HG03097 (cell line): ENCODE results near the gene FASTK.
A peak's percentile ranks its signal among the peaks of the same experiment; 100 is the strongest.

ENCODE experiments used
- ATAC-seq: cut with Tn5 transposase; IDR thresholded peaks from one replicate; pipeline ENCODE4 v1.9.1; 2021; ENCODE audit not compliant: unreplicated experiment, low FRiP score

Gene FASTK

DNA sequence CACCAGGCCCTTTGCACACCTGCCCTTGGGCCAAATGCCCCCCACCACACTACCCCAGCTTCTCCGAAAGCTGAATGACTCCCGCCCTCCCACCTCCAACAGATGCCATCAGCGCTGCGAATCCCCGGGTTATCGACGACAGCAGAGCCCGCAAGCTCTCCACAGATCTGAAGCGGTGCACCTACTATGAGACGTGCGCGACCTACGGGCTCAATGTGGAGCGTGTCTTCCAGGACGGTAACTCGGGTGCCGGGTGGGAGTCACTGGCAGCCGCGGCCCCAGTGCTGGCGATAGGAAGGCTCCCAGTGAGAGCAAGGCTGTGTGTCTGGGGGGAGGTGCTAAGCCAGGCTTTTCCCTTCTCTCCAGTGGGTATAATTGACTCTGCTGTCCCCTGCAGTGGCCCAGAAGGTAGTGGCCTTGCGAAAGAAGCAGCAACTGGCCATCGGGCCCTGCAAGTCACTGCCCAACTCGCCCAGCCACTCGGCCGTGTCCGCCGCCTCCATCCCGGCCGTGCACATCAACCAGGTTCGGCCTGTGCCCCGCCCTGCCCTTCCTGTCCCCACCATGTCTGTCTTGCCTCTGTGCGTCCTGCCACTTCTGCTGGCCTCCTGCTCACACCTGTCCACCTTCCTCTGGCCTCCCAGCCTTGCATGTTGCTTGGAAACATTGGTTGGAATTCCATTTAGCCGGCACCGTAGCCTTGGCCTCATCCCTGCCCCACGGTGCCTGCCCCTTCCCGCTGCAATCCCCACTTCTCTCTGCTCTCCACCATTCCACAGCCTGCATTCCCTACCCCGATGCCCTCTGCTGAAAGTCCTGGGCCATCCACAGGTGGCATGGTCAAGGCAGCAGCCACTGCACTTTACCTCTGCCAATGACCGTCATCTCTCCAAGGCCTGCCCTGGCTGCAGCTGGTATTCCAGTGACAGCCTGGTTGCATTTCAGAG lies 37.8 kb upstream of the FASTK start:
- no peak for ATAC-seq

DNA sequence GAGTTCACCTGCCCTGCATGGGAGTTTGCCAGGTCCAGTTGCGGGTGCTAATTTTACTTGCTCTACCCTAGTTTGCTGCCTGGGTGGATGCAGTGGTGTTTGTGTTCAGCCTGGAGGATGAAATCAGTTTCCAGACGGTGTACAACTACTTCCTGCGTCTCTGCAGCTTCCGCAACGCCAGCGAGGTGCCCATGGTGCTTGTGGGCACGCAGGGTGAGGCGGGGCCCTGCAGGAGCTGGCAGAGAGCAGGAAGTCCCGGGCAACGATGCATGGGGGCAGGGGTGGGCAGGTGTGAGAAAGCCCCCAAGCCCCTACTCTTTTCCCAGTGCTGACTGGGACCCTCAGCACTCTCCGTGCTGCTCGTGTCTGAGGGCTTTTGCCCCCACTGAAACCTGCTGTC lies 37.0 kb upstream of the FASTK start:
- no peak for ATAC-seq

DNA sequence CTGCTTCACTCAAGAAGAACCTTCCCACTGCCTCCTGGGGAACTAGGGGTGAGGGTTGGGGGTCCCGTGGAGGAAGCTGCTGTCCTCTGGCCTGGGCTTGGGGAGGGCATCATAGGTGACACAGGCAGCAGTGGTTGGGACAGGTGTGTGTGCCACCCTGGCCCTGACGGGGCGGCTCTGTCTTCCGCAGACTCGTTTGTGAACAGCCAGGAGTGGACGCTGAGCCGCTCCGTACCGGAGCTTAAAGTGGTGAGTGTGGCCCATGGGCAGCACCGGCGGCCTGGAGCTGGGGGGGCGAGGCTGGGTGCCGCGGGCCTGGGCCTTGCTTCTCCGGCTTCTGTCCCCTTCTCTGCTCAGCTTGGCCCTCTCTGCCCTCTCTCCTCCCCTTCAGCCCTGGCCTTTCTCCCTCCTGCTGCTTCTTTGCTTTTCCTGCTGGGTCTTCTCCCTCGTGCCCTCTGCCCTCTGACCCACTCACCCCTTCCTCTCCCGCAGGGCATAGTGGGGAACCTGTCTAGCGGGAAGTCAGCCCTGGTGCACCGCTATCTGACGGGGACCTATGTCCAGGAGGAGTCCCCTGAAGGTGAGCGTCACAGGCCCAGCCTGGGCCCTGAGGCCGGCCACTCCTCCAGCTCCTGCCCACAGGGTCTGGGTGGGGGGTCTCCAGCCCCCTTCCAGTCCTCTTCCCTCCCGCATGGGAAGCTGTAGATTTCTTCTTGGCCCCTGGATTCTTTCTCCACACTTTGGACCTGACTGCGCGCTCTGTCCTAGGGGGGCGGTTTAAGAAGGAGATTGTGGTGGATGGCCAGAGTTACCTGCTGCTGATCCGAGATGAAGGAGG lies 36.2 kb upstream of the FASTK start:
- no peak for ATAC-seq

DNA sequence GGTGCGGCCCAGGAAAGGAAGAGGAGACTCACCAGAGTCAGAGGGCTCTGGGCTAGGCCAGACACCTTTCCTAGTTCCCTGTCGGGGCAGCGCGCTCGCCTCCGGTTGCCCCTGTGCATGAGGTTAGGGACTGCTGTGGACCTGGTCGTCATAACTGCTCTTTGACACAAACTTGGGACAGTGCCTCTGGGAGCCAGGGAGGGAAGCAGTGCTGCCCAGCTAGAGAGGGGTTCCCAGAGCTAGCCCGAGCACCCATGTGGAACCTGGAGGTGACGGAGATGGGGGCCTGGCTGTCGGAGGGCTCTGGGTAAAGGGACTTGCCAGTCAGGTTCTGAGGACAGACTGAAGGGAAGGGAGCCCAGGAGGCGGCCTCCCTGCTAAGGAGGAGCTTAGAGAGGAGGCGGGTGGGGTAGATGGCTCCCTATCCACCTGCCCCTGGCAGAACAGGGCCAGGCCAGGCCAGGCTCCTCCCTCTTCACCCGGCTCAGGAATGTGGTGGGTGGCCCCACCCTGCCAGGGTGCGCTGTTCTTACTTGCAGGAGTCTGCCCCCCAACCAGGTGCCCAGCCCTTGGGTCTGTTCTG lies 35.3 kb upstream of the FASTK start:
- no peak for ATAC-seq

DNA sequence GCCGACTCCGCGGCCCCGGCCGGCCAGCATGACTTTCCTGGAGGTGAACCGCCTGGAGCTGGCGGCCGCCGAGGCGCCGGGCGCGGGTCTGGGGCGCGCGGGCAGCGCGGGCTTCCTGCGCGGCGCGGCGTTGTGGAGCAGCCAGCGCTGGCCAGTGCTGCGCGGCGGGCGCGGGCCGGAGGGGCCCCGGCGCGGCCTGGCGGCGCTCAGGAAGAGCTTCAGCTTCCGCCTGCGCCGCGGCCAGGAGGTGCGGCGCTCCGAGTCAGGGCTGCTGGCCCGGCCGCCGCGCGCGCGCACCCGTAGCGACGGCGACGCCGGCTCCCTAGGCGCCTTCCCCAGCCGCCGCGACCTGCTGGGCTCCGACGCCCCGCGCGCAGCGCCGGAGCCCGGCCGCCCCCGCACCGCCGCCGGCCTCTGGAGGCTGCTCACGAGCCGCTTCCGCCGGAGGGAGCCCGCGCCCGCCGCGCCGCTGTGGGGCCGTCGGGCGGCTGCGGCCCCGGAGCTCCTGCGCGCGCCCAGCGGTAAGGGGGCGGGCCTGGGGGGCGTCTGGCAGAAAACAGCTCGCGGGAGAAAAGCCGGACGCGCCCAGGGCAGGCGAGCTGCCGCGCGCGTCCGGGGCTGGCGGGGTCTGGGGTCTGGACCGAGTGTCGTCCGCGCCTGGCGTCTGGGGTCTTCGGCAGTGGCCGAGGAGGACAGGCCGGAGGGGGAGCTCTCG lies 34.7 kb upstream of the FASTK start:
- no peak for ATAC-seq

DNA sequence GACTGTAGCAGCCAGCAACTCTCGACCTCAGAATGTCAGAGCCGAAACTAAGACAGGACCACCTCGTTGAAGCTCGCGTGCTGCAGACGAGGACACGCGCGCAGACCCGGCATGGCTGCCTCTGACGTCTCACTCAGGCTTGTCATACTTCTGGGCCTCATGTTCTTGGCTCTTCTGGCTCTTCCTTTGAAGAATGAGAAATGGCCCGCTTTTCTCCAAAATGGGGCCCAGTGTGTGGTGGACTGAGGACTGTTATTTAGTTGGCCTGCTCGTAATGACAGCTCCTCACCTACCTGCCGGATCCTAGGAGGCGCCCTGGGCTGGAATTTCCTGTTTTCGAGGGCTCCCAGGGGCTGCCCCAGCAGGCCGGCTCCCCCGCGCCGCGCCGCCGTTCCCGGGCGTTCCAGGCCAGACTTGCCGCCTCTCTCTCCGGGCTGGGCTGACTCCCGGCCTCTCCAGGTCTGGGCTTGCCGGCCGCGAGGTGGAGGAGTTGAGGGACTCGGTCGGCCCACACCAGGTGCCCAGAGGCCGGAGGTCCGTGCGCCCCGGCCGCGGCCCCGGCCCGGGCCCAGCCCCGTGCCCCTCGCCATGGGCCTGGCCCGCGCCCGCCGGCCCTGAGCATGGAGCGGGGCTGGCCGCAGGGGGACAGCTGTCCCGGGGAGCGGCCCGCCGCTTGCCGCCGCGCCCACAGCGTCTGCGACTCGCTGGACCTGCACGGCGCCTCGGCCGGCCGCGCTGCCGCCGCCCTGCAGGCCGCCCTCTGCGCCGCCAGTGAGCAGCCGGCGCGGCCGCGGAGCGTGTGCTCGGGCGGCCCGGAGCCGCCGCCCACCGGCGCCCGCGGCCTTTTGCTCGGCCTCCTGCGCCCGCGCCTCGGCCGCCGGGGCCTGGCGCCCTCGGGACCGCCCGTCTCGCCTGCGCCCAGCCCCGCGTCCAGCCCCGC lies 33.8 kb upstream of the FASTK start:
- no peak for ATAC-seq

DNA sequence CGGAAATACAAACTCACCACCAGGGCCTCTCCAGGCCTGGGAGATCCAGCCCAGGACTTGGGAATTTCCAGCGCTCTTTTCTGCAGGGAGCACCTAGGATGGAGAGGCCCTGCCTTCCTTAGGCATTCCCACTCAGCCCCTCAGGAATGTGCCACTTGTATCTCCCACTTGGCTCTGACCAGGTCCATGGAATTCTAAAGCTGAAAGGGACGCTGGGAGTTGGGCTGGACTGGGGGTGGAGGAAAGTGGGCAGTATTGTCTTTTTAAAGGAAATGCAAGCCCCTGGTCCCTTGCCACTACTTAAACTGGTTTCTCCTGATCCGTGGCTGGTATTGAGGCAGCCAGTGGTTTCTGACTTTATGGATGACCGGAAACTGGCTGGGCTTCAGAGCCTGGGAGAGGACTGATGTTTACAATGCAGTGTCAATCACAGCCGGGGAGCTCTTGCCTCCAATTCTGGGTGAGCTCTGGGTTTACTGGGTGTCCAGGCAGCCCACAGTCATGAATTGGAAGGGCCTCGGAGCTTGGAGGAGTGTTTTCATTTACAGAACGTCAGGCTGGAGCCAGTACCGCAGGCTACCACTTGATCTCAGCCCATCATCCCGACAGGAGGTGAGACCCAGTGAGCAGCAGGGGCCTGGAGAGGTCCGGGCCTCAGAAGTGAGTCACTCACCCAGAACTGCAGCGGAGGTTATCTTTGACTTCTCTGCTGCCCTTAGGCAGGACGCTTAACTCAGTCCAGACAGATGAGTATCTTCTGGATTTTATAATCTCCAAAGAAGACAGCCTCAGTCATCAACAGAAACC lies 32.9 kb upstream of the FASTK start:
- ATAC-seq = no peak

DNA sequence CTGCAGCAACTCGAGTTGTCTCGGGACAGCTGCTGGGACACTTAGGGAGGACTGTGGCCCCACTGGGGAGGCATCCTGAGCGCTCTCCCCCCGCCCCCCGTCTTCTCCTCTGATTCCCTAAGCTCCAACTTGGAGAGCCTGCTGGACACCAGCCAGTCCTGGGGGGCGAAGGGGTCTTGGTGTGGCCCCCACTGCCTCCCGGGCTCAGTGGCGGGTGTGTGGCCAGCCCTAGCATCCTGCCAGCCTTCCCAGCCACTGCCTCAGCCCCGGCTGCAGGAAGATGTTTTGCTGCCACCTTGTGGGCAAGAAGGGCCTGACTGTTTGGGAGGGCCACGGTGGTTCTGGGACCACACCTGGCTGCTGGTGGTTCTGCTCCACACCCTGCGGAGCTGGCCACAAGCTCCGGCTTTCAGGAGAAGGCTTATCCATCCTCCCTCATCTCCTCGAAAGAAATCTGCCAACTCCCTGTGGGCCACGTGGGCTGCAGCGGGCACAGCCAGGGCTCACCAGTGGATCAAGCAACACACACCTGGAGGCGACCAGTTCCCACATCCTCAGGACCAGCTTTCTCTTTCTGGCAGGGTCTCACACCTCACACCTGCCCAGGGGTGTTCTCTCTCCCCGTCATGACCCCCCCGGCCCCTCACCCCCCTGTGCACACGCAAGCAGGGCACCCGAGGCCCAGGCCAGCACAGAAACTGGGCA lies 30.5 kb upstream of the FASTK start:
- peak; percentile 75 for ATAC-seq

DNA sequence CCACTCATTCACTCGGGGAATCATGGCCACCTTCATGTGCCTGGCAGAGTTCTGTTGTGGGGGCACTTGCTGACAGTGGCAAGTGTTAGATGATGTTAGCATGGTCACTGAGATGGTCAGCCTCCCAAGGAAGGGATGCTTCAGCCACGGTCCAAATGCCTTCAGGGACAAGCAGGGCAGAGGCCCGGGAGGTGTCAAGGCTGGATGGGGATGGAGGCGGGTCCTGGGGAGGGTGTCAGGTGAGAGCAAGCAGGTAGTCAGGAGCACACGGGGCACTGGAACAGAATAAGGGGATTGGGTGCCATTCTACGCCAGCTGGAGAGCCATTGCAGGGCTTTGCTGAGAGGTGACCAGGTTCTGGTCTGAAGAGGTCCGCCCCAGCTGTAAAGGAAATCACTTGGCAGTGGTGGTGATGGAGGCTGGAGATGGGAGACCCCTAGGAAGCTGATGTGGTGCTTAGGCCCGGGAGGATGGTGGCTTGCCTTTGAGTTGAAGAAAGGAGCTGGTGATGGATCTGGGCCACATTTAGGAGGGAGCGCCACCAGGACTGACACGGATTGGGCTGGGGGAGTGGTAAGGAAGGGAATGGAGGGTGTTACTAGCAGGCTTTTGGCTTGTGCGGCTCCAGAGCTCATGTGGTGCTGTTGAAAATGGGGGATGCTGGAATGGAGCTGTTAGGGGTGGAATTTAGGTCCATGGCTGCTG lies 29.8 kb upstream of the FASTK start:
- no peak for ATAC-seq

DNA sequence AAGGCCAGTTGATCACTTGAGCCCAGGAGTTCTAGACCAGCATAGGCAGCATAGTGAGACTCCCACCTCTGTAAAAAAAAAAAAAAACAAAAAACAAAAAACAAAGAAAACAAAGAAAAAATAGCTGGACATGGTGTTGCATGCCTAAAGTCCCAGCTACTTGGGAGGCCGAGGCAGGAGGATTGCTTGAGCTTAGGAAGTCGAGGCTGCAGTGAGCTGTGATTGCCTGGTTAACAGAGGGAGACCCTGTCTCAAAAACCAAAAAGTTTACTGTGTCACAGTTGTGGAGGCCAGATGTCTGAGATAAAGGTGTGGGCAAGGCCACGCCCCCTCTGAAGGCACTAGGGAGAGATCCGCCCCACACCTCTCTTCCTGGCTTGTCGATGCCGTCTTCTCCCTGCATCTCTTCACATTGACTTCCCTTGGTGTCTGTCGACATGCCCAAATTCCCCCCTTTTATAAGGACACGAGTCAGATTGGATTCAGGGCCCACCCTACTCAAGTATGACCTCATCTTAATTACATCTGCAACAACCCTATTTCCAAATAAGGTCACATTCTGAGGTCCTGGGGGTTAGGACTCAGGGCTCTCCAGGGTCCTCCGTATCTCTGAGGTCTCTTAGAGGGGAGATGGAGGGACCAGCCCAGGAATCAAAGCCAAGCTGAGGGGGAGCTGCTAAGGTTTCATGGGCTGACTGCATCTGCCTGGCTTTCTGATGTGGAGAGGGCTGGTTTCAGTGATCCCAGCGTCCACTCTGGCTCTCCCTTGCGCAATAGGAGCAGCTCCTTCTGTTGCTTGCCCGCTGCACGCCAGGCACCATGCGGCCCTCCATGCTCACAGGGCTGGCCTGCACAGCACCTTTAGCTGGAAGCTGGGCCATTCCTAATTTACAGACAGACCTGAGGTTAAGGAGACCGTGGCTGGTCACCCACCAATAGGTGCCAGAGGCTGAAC lies 28.8 kb upstream of the FASTK start:
- no peak for ATAC-seq

DNA sequence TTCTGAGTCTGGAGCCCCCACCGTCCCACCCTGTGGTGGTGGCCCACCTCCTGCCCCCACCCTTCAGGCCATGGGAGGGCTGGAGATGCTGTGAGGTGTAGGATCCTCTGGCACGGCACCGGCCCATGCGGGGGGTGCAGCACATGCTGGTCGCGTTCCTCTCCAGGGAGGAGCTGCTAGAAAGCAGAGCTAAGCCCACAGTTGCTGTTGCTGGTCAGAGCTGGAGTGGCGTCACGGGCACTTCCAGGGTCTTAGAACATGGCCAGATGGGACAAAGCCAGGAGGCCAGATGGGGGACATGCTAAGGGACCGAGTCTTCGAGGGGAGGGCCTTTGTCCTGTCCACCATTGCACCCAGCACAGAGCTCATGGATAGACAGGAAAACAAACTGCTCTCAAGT lies 27.3 kb upstream of the FASTK start:
- ATAC-seq = no peak

DNA sequence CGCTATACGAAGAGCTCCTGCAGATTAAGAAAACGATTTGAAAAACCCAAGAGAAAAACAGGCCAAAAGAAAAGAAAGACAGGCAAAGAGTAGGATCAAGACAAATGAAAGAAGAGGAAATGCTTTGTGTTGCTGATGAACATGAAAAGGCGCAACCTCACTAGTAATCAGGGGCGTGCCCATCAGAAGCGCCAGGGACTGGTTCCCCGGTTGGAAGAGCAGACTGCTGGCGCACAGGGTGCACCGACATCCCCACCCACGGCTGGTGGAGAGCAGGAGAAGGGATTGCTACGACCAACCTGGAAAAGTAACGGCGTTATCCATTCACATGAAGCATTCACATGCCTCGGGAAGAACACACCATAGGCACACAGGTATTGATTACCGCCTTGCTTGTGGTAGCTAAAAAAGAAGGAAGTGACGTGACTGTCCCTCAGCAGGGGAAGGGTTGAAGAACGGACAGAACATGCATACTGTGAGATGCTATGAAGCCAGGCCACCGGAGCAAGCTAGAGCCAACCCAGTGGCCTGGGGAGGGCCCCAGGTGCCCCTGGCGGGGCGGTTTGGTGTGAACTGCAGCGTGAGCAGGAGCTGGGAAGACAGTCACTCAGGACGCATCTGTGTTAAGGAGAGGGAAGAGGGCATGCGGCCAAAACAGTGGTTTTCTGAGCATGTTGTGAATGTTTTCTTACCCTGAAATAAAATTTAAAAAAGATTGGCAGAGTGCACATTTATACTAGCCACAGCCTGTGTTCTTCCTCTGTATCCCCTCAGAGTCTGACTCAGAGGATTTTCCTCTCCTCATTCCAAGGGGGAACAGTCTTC lies 24.0 kb upstream of the FASTK start:
- no peak for ATAC-seq

DNA sequence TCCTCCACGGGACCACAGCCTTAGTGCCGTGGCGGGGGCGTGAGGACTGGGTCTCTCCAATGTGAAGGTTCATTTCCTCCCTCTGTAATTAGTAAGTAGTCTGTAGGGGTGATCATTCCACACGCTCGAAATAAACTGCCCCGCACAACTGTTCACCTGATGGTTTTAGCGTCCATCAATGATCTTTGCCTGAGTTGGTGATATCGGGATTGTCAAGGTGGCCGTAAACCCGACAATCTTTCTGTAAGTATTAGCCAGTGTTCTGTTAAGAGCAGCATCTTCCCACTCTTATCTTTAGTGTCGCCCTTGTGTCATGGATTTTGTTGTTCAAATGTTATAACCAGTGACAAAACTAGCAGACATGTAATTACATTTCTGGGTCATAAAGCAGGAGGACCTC lies 23.4 kb upstream of the FASTK start:
- no peak for ATAC-seq

DNA sequence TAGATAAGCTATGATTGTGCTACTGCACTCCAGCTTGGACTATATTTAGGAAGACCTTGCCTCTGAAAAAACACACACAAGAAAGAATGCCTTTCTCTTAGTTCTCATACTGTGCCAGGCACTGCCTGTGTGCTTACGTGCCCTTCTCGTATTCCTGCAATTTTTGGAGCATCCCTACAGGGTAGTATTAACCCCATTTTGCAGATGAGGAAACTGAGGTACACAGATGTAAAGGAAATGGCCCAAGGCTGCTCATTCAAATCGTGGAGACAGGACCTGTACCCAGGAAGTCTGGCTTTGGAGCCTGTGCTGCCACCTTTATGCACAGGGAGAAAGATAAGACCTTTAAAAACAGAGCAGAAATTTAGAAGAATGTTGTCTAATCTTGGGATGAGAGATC lies 22.4 kb upstream of the FASTK start:
- no peak for ATAC-seq

DNA sequence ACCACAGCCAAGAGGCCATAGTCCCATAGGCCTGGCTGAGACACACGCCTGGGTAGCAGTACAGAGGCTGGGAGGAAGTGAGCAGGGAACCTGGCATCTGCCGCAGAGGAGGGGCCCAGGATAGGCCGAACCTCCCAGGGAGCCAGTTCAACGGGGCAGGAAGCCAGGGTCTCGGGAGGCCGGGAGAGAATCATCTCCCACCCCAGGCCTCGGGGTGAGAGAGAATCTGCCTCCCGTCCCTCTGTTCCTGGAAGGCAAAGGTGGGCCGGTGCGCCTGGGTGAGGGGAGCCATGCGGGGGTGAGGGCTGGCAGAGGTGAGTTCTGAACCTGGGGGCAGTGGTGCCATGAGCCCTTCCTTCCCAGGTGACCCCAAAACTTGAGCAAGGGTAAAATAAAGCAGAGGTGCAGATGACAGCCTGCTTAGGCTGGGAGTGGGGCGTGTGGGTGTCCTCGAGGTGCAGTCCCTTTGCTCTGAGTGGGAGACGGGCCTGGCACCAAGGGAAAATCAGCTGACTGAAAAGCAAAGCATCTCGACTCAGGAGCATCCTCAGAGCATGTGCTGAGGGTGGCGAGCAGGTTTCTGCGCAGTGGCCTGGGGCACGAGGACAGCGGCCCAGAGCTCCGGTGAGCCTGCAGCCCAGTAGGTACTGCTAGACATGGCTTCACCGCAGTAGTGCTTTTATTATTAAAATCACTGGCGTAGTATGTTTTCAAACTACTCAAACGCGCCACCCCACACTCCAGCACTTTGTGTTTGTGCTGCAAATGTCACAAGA lies 21.2 kb upstream of the FASTK start:
- ATAC-seq = no peak
